Loucy (cell line): Measurements from ENCODE around the gene DOK7.

Experiments used
- H2AFZ ChIP-seq: fragments of 200-600 bp; sonication (generic); 2 replicates; pipeline ENCODE4 v1.6.0; 2016; ENCODE audit warnings: antibody characterized with exemption, mild to moderate bottlenecking, low read length, moderate library complexity
- H3F3A ChIP-seq: fragments of 200-600 bp; 2 replicates; pipeline ENCODE4 v1.6.0; 2016; ENCODE audit warnings: antibody characterized with exemption, low read depth, mild to moderate bottlenecking
- H3K27me3 ChIP-seq: fragments of 200-600 bp; sonication (generic); 2 replicates; pipeline ENCODE4 v1.6.1; 2014; ENCODE audit warnings: low read length, mild to moderate bottlenecking; ENCODE audit not compliant: insufficient read depth, poor library complexity, severe bottlenecking
- H3K36me3 ChIP-seq: fragments of 200-600 bp; sonication (generic); 2 replicates; pipeline ENCODE4 v1.6.1; 2016; ENCODE audit warnings: low read length; ENCODE audit not compliant: insufficient read depth
- H3K4me1 ChIP-seq: fragments of 200-600 bp; sonication (generic); 2 replicates; pipeline ENCODE4 v1.5.1; 2014; ENCODE audit warnings: low read length, mild to moderate bottlenecking; ENCODE audit not compliant: insufficient read depth, poor library complexity, severe bottlenecking
- H3K4me2 ChIP-seq: fragments of 200-600 bp; sonication (generic); 2 replicates; pipeline ENCODE4 v1.6.0; 2014; ENCODE audit warnings: antibody characterized with exemption, low read length, low read depth, mild to moderate bottlenecking; ENCODE audit not compliant: poor library complexity, severe bottlenecking
- H3K4me3 ChIP-seq: fragments of 200-600 bp; sonication (generic); 2 replicates; pipeline ENCODE4 v1.5.1; 2014; ENCODE audit warnings: low read length, mild to moderate bottlenecking, mixed read lengths; ENCODE audit not compliant: poor library complexity, severe bottlenecking
- H3K79me2 ChIP-seq: fragments of 200-600 bp; sonication (generic); 2 replicates; pipeline ENCODE4 v1.6.1; 2014; ENCODE audit warnings: low read length; ENCODE audit not compliant: insufficient read depth
- H3K9ac ChIP-seq: fragments of 200-600 bp; sonication (generic); 2 replicates; pipeline ENCODE4 v1.6.0; 2014; ENCODE audit warnings: mild to moderate bottlenecking, low read depth, low read length, moderate library complexity; ENCODE audit not compliant: poor library complexity, severe bottlenecking
- H3K9me2 ChIP-seq: fragments of 200-600 bp; sonication (generic); replicated peaks from 2 replicates; pipeline ENCODE4 v1.6.1; 2016; ENCODE audit warnings: low read depth, low read length, mixed read lengths
- H3K9me3 ChIP-seq: fragments of 200-600 bp; sonication (generic); 2 replicates; pipeline ENCODE4 v1.6.1; 2014; ENCODE audit warnings: mild to moderate bottlenecking, antibody characterized with exemption, low read length, low read depth; ENCODE audit not compliant: insufficient read depth
- H4K20me1 ChIP-seq: fragments of 200-600 bp; sonication (generic); 2 replicates; pipeline ENCODE4 v1.6.0; 2014; ENCODE audit warnings: antibody characterized with exemption, low read length, mild to moderate bottlenecking; ENCODE audit not compliant: insufficient read depth, poor library complexity, severe bottlenecking
- CTCF ChIP-seq: fragments of 200-600 bp; sonication (generic); conservative IDR thresholded peaks from 2 replicates; pipeline ENCODE4 v1.5.1; 2014; ENCODE audit warnings: mild to moderate bottlenecking, antibody characterized with exemption, low read length
- EZH2phosphoT487 ChIP-seq: fragments of 200-600 bp; IDR thresholded peaks from 2 replicates; pipeline ENCODE4 v1.6.1; 2018; ENCODE audit warnings: antibody characterized with exemption, mild to moderate bottlenecking, moderate library complexity, borderline replicate concordance

Gene DOK7

GRCh38 chr4:3496021-3496420 lies 32.9 kb downstream of the DOK7 start:
- Histone ChIP-seq H3F3A (no peaks in the 10 kb centered on the region), H3K4me2 (no peak overlapping the region), H3K9me3 (no peaks in the 10 kb centered on the region), H3K9ac (no peak overlapping the region), H3K4me3 (no peak overlapping the region), H2AFZ (no peak overlapping the region), H3K27me3 (no peaks in the 10 kb centered on the region), H3K4me1 (no peaks in the 10 kb centered on the region), H3K9me2 (no peaks in the 10 kb centered on the region), H3K79me2 (no peaks in the 10 kb centered on the region), H3K36me3 (no peaks in the 10 kb centered on the region), H4K20me1 (no peaks in the 10 kb centered on the region)
- TF ChIP-seq CTCF, result no peak
- TF ChIP-seq EZH2phosphoT487, result no peak

- Histone ChIP-seq H3K4me2 (no peak overlapping the region), H3K27me3 (no peaks in the 10 kb centered on the region)
These were observed 34.0 kb downstream of the DOK7 start for GRCh38 chr4:3497095-3497494.

GRCh38 chr4:3497523-3498389 lies 34.6 kb downstream of the DOK7 start:
- Histone ChIP-seq H3K4me2 (no peak overlapping the region), H3F3A (no peaks in the 10 kb centered on the region), H3K36me3 (0 out of 2 replicates have a peak, but pooled peaks cover 3% of the 10 kb centered on the region), H2AFZ (no peak overlapping the region), H3K27me3 (no peaks in the 10 kb centered on the region), H3K9ac (no peak overlapping the region), H3K4me1 (no peaks in the 10 kb centered on the region), H3K9me2 (no peaks in the 10 kb centered on the region), H3K4me3 (no peak overlapping the region), H3K79me2 (no peaks in the 10 kb centered on the region), H3K9me3 (no peaks in the 10 kb centered on the region), H4K20me1 (no peaks in the 10 kb centered on the region)
- TF ChIP-seq CTCF (no peak), EZH2phosphoT487 (no peak)

More at GRCh38 chr4:3497095-3497494, 34.0 kb downstream of the DOK7 start:
- H3K4me1 ChIP-seq, result no peaks in the 10 kb centered on the region
- no peaks in the 10 kb centered on the region for H3K79me2 ChIP-seq
- TF ChIP-seq EZH2phosphoT487 (no peak), CTCF (no peak)
- no peaks in the 10 kb centered on the region for H4K20me1 ChIP-seq
- no peak overlapping the region for H3K9ac ChIP-seq
- no peaks in the 10 kb centered on the region for H3F3A ChIP-seq
- no peaks in the 10 kb centered on the region for H3K9me2 ChIP-seq
- H2AFZ ChIP-seq, result no peak overlapping the region
- H3K4me3 ChIP-seq, result no peak overlapping the region
- no peaks in the 10 kb centered on the region for H3K9me3 ChIP-seq
- no peaks in the 10 kb centered on the region for H3K36me3 ChIP-seq
